ENCODE results near the gene EPB41. TPM values are rescaled to one million over a fixed set of nuclear protein-coding genes. Genes with fewer than 3 reads are reported as not detected.
A peak's percentile ranks its signal among the peaks of the same experiment; 100 is the strongest.

The EPB41 gene
- total and polyA plus RNA-seq, 4 donors = 10.7 to 189 (median 38.1) TPM

- Histone ChIP-seq H3K9ac (ENCODE audit: low read depth in 1 of 2, low read length in 2 of 2) (peak overlapping the region in 1 of 2 donors; percentile 33), H3K27ac (ENCODE audit: low read depth in 1 of 2, low read length in 2 of 2) (peak overlapping the region; percentile 22 to 37), H3K4me3 (ENCODE audit: low read depth in 1 of 3, low read length in 3 of 3) (no peak overlapping the region), H3K4me1 (ENCODE audit: control insufficient read depth in 4 of 4, insufficient read depth in 4 of 4, low read length in 3 of 4) (peaks cover 0 to 8% (median 3%) of the 10 kb centered on the region in 4 donors), H3K36me3 (ENCODE audit: control insufficient read depth in 4 of 4, insufficient read depth in 3 of 4, low read depth in 1 of 4, low read length in 3 of 4) (no peaks in the 10 kb centered on the region), H3K9me3 (ENCODE audit: control insufficient read depth in 4 of 4, low read length in 3 of 4) (no peaks in the 10 kb centered on the region), H3K27me3 (ENCODE audit: control insufficient read depth in 4 of 4, insufficient read depth in 4 of 4, low read length in 3 of 4) (no peaks in the 10 kb centered on the region)
- WGBS = 71% methylated on average over 2 of the region's 2 CpGs
- DNase-seq (ENCODE audit: low spot score) = no peak
- TF ChIP-seq EGR1 (IDR thresholded peaks at IDR 0.05; ENCODE audit: low read depth in 2 of 2) (no peak), RAD21 (IDR thresholded peaks at IDR 0.05) (no peak), FOXA1 (IDR thresholded peaks at IDR 0.05) (no peak), HNF4A (conservative IDR thresholded peaks at IDR 0.05) (no peak), CTCF (IDR thresholded peaks at IDR 0.05; ENCODE audit: low read depth, low read length, missing input control) (no peak), NR2F2 (IDR thresholded peaks at IDR 0.05) (no peak), HNF4G (IDR thresholded peaks at IDR 0.05) (no peak), ZBTB33 (IDR thresholded peaks at IDR 0.05) (no peak), REST (IDR thresholded peaks at IDR 0.05) (no peak), RXRA (IDR thresholded peaks at IDR 0.05) (no peak), YY1 (IDR thresholded peaks at IDR 0.05) (no peak), FOXA2 (IDR thresholded peaks at IDR 0.05) (no peak), SP1 (IDR thresholded peaks at IDR 0.05) (no peak), TAF1 (conservative IDR thresholded peaks at IDR 0.05) (no peak), GABPA (IDR thresholded peaks at IDR 0.05 in 1 of 2, conservative IDR thresholded peaks at IDR 0.05 in 1 of 2) (no peak), ATF3 (IDR thresholded peaks at IDR 0.05) (no peak), MAX (IDR thresholded peaks at IDR 0.05) (no peak), JUND (IDR thresholded peaks at IDR 0.05) (no peak)
Measured at GRCh38 chr1:28928314-28928941, 14.1 kb downstream of the EPB41 start.

Data from liver (tissue), 9 donors.